IPS-11a (cell line): ENCODE measurements around the gene KIF9.
"Not testable (repeated sequence)": the region's sequence is repeated elsewhere in the genome, so short reads cannot be mapped to it uniquely, and the experiment has no call there.

Source experiments
- H3K4me3 ChIP-seq: one replicate; pipeline ENCODE4 v1.5.1; 2013; ENCODE audit warnings: low read depth, low read length, control low read depth

The KIF9 gene

GRCh38 chr3:47251689-47252088, 30.9 kb downstream of the KIF9 start:
- no peak overlapping the region for H3K4me3 ChIP-seq

- H3K4me3 ChIP-seq: not testable (repeated sequence)
Measured at GRCh38 chr3:47251085-47251484, 31.5 kb downstream of the KIF9 start.

GRCh38 chr3:47250309-47251060, 32.1 kb downstream of the KIF9 start:
- H3K4me3 ChIP-seq: no peak overlapping the region

- H3K4me3 ChIP-seq: no peak overlapping the region
Measured at GRCh38 chr3:47247131-47248064, 35.2 kb downstream of the KIF9 start.

GRCh38 chr3:47245271-47245670, 37.3 kb downstream of the KIF9 start:
- H3K4me3 ChIP-seq: no peak overlapping the region

GRCh38 chr3:47244531-47245100, 38.0 kb downstream of the KIF9 start:
- no peak overlapping the region for H3K4me3 ChIP-seq

GRCh38 chr3:47243419-47244147, 39.0 kb downstream of the KIF9 start:
- no peak overlapping the region for H3K4me3 ChIP-seq

- no peak overlapping the region for H3K4me3 ChIP-seq
Measured at GRCh38 chr3:47239929-47240328, 42.7 kb downstream of the KIF9 start.

- no peak overlapping the region for H3K4me3 ChIP-seq
Measured at GRCh38 chr3:47238017-47238416, 44.6 kb downstream of the KIF9 start.

- H3K4me3 ChIP-seq: no peak overlapping the region
Measured at GRCh38 chr3:47228088-47228487, 54.5 kb downstream of the KIF9 start.

GRCh38 chr3:47227678-47228077, 54.9 kb downstream of the KIF9 start:
- H3K4me3 ChIP-seq: no peak overlapping the region

- H3K4me3 ChIP-seq: no peak overlapping the region
Measured at GRCh38 chr3:47225310-47225906, 57.2 kb downstream of the KIF9 start.

- H3K4me3 ChIP-seq: no peak overlapping the region
Measured at GRCh38 chr3:47223755-47224154, 58.8 kb downstream of the KIF9 start.

- no peak overlapping the region for H3K4me3 ChIP-seq
Measured at GRCh38 chr3:47221798-47222197, 60.8 kb downstream of the KIF9 start.

GRCh38 chr3:47210863-47211405, 71.7 kb downstream of the KIF9 start:
- no peak overlapping the region for H3K4me3 ChIP-seq

GRCh38 chr3:47206022-47206421, 76.6 kb downstream of the KIF9 start:
- not testable (repeated sequence) for H3K4me3 ChIP-seq

GRCh38 chr3:47204875-47205274, 77.7 kb downstream of the KIF9 start:
- H3K4me3 ChIP-seq: no peak overlapping the region

- H3K4me3 ChIP-seq: no peak overlapping the region
Measured at GRCh38 chr3:47202542-47202941, 80.1 kb downstream of the KIF9 start.

- H3K4me3 ChIP-seq: no peak overlapping the region
Measured at GRCh38 chr3:47197287-47197686, 85.3 kb downstream of the KIF9 start.

GRCh38 chr3:47194994-47195393, 87.6 kb downstream of the KIF9 start:
- no peak overlapping the region for H3K4me3 ChIP-seq
